Gastroesophageal sphincter (tissue), 4 donors: ENCODE results near the gene LILRB4. TPM values are rescaled to one million over a fixed set of nuclear protein-coding genes. Genes with fewer than 3 reads are reported as not detected.
"Not testable (repeated sequence)": the region's sequence is repeated elsewhere in the genome, so short reads cannot be mapped to it uniquely, and the experiment has no call there.

Experiments
- ATAC-seq: fragments of 150-250 bp; one replicate; pipeline ENCODE4 v1.9.1; 2016; ENCODE audit warnings: mild to moderate bottlenecking, moderate library complexity
- H3K27ac ChIP-seq, 4 donors: fragments of 200-600 bp; sonication (generic) in 3 of 4; 1 replicate in 3 of 4; 2 replicates in 1 of 4; pipeline ENCODE4 v1.5.1; 2016 to 2019
- H3K27me3 ChIP-seq: fragments of 200-600 bp; sonication (generic); one replicate; pipeline ENCODE4 v1.5.1; 2019
- H3K36me3 ChIP-seq, 2 donors: fragments of 200-600 bp; sonication (generic); one replicate each; pipeline ENCODE4 v1.5.1; 2019; ENCODE audit warnings: control low read depth in 1 of 2
- H3K4me1 ChIP-seq, 3 donors: fragments of 200-600 bp; sonication (generic); 1 replicate in 2 of 3; 2 replicates in 1 of 3; pipeline ENCODE4 v1.5.1; 2016 to 2019; ENCODE audit warnings: control low read depth in 2 of 3
- H3K4me3 ChIP-seq, 2 donors: fragments of 200-600 bp; sonication (generic); one replicate each; pipeline ENCODE4 v1.5.1; 2019; ENCODE audit warnings: mild to moderate bottlenecking in 1 of 2, moderate library complexity in 1 of 2
- H3K9me3 ChIP-seq, 3 donors: fragments of 200-600 bp; sonication (generic); one replicate each; pipeline ENCODE4 v1.5.1; 2017 to 2019; ENCODE audit warnings: control low read depth in 2 of 3
- CTCF ChIP-seq, 4 experiments: fragments of 200-600 bp in 2 of 4; fragments of 450-650 bp in 2 of 4; sonication (generic) in 1 of 4; IDR thresholded peaks; one replicate each; pipeline ENCODE4 v1.5.1; 2017 to 2019; ENCODE audit warnings: antibody characterized with exemption in 4 of 4, mild to moderate bottlenecking in 2 of 4, moderate library complexity in 2 of 4
- EP300 ChIP-seq: sonication (generic); formaldehyde crosslinking; IDR thresholded peaks from one replicate; pipeline ENCODE4 v1.6.1; 2017; ENCODE audit warnings: antibody characterized with exemption, mild to moderate bottlenecking
- POLR2A ChIP-seq, 2 donors: fragments of 450-650 bp; IDR thresholded peaks; one replicate each; pipeline ENCODE4 v1.6.1; 2017; ENCODE audit warnings: antibody characterized with exemption in 2 of 2, mild to moderate bottlenecking in 2 of 2, moderate library complexity in 1 of 2
- POLR2AphosphoS5 ChIP-seq: sonication (generic); formaldehyde crosslinking; IDR thresholded peaks from one replicate; pipeline ENCODE4 v1.6.1; 2017; ENCODE audit warnings: antibody characterized with exemption
- WGBS, 2 donors: methylation state at CpG; one replicate each; pipeline ENCODE4 v1.1.5; 2018; ENCODE audit warnings: low coverage in 1 of 2; 5-methylcytosine and 5-hydroxymethylcytosine counted together
- total RNA-seq, 4 donors: library from RNA; depleted of rRNA; stranded (reverse); fragments of >200 nt; gene quantifications; one replicate each; pipeline ENCODE4 v1.1.0, GENCODE V29; 2016

The LILRB4 gene
- total RNA-seq, 4 donors from 2014 or later: 0.77 to 14.3 (median 2.5) TPM

GRCh38 chr19:54674021-54674617 is 11.3 kb downstream of the LILRB4 start:
- Histone ChIP-seq H3K27me3 (peaks cover 49% of the 10 kb centered on the region), H3K9me3 (peaks cover 0 to 7% (median 0%) of the 10 kb centered on the region in 3 donors), H3K36me3 (no peaks in the 10 kb centered on the region), H3K4me1 (no peaks in the 10 kb centered on the region), H3K27ac (no peak overlapping the region), H3K4me3 (no peak overlapping the region)
- TF ChIP-seq CTCF (IDR thresholded peaks at IDR 0.05) (peak in 1 of 4 experiments; percentile 36), POLR2AphosphoS5 (no peak)
- WGBS, 2 donors: 32 to 41% methylated on average over 2 of the region's 2 CpGs
- ATAC-seq: no peak

GRCh38 chr19:54676210-54676834 is 13.5 kb downstream of the LILRB4 start:
- WGBS, 2 donors: 3 to 17% methylated on average over 5 to 10 of the region's 10 CpGs
- peaks cover 35% of the 10 kb centered on the region for H3K27me3 ChIP-seq
- H3K9me3 ChIP-seq, H3K4me3 ChIP-seq, ATAC-seq, H3K27ac ChIP-seq, H3K36me3 ChIP-seq, H3K4me1 ChIP-seq: not testable (repeated sequence)
- peak; percentile 66 to 82 (median 74) for TF ChIP-seq CTCF (IDR thresholded peaks at IDR 0.05)

GRCh38 chr19:54677217-54677616 is 14.4 kb downstream of the LILRB4 start:
- Histone ChIP-seq H3K4me3 (no peak overlapping the region), H3K27me3 (peaks cover 31% of the 10 kb centered on the region), H3K27ac (no peak overlapping the region), H3K36me3 (no peaks in the 10 kb centered on the region), H3K9me3 (no peaks in the 10 kb centered on the region), H3K4me1 (no peaks in the 10 kb centered on the region)
- TF ChIP-seq EP300: no peak
- no peak for TF ChIP-seq POLR2A (IDR thresholded peaks at IDR 0.05)
- TF ChIP-seq POLR2AphosphoS5: no peak
- TF ChIP-seq CTCF (IDR thresholded peaks at IDR 0.05): no peak
- ATAC-seq: no peak
- 63 to 64% methylated on average over 3 to 4 of the region's 4 CpGs for WGBS, 2 donors

GRCh38 chr19:54681596-54681995 is 18.8 kb downstream of the LILRB4 start:
- H3K9me3 ChIP-seq, H3K36me3 ChIP-seq, H3K4me1 ChIP-seq, H3K4me3 ChIP-seq, ATAC-seq, H3K27ac ChIP-seq: not testable (repeated sequence)
- H3K27me3 ChIP-seq: peaks cover 40% of the 10 kb centered on the region
- WGBS, 2 donors: 54 to 77% methylated on average over 7 of the region's 12 CpGs

GRCh38 chr19:54682306-54682856 is 19.6 kb downstream of the LILRB4 start:
- TF ChIP-seq POLR2A (IDR thresholded peaks at IDR 0.05) (no peak), CTCF (IDR thresholded peaks at IDR 0.05) (no peak), POLR2AphosphoS5 (no peak), EP300 (no peak)
- Histone ChIP-seq H3K27me3 (peaks cover 36% of the 10 kb centered on the region), H3K4me1 (no peaks in the 10 kb centered on the region), H3K36me3 (no peaks in the 10 kb centered on the region), H3K9me3 (no peaks in the 10 kb centered on the region), H3K4me3 (no peak overlapping the region), H3K27ac (no peak overlapping the region)
- no peak for ATAC-seq
- 44 to 56% methylated on average over 7 of the region's 7 CpGs for WGBS, 2 donors
